Measurements from ENCODE around the gene ROCK2.

DNA sequence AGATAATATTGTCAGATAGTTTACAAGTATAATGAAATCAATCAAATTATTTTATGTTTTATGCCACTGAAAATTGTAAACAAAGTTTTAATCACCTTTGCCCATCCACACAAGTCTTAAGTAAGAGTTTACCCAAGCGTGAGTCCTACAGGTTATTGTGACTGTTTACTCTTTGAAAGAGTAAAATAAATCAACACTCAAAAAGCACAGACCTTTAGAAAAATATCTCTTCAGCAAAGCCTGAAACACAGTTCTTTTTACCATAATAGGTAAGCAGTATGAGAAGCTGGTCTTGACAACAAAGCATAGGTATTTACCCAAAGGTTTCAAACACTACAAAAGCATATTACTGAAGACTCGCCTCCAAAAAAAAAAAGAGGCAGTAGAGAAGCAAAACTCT lies 3.7 kb downstream of the ROCK2 start:
- TF ChIP-seq, protein P1, sequence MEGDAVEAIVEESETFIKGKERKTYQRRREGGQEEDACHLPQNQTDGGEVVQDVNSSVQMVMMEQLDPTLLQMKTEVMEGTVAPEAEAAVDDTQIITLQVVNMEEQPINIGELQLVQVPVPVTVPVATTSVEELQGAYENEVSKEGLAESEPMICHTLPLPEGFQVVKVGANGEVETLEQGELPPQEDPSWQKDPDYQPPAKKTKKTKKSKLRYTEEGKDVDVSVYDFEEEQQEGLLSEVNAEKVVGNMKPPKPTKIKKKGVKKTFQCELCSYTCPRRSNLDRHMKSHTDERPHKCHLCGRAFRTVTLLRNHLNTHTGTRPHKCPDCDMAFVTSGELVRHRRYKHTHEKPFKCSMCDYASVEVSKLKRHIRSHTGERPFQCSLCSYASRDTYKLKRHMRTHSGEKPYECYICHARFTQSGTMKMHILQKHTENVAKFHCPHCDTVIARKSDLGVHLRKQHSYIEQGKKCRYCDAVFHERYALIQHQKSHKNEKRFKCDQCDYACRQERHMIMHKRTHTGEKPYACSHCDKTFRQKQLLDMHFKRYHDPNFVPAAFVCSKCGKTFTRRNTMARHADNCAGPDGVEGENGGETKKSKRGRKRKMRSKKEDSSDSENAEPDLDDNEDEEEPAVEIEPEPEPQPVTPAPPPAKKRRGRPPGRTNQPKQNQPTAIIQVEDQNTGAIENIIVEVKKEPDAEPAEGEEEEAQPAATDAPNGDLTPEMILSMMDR (IDR thresholded peaks at IDR 0.05; ENCODE audit: low read depth, low read length), result no peak
- TF ChIP-seq, protein P2, sequence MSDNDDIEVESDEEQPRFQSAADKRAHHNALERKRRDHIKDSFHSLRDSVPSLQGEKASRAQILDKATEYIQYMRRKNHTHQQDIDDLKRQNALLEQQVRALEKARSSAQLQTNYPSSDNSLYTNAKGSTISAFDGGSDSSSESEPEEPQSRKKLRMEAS (IDR thresholded peaks at IDR 0.05; ENCODE audit: low read depth, low read length), result no peak
